NCI-H446 treated with DMSO at 0.1 percent for 48 hours (cell line): ENCODE measurements around the gene ZNF549.
"Not testable (repeated sequence)": the region's sequence is repeated elsewhere in the genome, so short reads cannot be mapped to it uniquely, and the experiment has no call there.

Source experiments
- DNase-seq: peaks from one replicate; lab custom pipeline; 2025; lab: John Stamatoyannopoulos, UW

ZNF549 gene

DNA sequence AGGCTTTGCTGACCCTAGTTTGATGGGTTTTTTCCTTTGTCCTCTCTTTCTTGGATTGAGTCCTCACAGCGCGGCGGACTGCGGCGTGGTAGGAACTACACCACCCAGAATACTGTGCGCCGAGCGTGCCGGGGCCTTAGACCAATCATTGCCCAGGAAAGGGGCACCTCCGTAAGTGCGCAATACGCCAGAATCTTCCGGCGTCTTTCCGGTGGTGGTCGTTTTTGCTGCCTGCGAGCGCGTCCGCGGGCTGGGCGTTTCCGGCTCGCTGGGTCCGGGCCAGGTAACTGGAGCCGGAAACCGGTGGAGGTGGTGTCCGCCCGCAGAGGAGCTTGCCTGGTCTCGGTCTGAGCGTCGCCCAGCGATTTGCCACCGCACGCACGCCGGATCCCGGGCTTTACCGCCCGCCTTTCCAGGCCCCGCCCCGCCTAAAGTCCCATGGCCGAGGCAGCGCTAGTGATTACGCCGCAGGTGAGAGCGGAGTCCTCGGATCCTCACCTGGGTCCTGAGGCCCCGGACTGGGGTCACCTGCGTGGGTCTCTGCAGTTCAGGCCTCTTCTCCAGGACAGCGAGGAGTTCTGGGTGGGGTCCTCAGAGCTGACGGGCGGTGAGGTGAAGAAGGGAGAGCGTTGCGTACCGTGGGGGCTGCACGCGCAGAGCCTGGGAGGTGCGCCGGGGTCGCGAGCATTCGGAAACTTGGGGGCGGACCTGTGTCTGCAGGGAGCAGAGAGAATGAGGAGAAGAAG, at the start of gene ZNF549:
Gene ZNF549 (plus strand): TSS at position 221 of the 746 bp plus-strand sequence. CDS start 218 bp downstream, at position 439.
- DNase-seq: peak; percentile 84

DNA sequence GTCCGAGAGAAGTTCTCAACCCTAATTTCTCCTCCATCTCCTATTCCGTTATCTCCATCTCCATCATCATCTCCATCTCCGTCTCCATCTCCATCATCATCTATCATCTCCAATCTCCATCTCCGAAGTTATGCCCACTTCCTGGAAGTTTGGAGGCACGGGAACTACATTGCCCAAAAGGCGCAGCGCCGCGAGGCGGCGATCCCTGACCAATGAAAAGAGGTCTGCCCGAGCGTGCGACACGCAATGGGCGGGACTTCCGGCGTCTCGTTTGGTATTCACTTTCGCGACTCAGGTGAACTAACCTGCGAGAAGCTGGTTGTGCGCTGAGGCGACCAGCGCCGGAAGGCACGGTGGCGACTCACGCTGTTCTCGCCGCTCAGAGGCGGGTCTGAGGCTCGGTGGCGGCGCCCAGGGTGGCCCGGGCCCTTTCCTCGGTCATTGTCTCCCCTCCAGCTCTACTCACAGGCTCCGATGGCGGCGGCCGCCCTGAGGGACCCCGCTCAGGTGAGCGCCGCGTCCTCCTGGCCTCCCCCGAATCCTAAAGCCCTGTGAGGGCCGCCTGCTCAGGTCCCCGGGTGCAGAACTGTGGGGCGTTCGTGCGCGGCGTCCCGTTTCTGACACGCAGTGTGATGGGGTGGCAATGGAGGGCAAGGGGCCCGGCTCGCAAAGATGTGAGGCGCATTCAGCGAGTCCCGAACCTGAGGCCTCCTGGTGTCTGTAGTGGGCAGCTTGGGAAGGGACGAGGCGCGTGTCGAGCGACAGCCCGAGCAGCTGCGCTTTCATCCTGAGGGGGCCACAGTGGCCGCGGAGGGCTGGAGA, 39.5 kb upstream of the ZNF549 start, which contains the start of gene ZNF419:
Gene ZNF419 (plus strand): TSS at position 274 of the 822 bp plus-strand sequence. CDS start 201 bp downstream, at position 475.
- DNase-seq: peak; percentile 68

- DNase-seq: not testable (repeated sequence)
Observed at GRCh38 chr19:57488299-57488644, 38.9 kb upstream of the ZNF549 start.

DNA sequence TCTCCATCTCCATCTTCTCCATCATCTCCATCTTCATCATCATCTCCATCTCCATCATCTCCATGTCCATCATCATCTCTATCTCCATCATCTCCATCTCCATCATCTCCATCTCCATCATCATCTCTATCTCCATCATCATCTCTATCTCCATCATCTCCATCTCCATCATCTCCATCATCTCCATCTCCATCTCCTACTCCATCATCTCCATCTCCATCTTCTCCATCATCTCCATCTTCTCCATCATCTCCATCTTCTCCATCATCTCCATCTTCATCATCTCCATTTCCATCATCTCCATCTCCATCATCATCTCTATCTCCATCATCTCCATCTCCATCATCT, 27.9 kb upstream of the ZNF549 start:
- DNase-seq: not testable (repeated sequence)

DNA sequence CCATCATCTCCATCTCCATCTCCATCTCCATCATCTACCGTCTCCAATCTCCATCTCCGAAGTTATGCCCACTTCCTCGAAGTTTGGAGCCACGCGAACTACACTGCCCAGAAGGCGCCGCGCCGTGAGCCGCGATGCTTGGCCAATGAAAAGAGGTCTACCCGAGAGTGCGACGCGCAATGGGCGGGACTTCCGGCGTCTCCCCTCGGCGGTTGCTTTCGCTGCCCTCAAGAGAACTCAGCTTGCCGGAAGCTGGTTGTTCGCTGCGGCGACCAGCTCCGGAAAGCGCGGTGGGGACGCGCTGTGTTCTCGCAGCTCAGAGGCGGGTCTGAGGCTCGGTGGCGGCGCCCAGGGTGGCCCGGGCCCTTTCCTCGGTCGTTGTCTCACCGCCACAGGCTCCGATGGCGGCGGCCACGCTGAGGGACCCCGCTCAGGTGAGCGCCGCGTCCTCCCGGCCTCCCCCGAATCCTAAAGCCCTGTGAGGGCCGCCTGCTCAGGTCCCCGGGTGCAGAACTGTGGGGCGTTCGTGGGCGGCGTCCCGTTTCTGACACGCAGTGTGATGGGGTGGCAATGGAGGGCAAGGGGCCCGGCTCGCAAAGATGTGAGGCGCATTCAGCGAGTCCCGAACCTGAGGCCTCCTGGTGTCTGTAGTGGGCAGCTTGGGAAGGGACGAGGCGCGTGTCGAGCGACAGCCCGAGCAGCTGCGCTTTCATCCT, 27.3 kb upstream of the ZNF549 start, which contains the start of gene ZNF773:
Gene ZNF773 (plus strand): TSS at position 259 of the 716 bp plus-strand sequence. CDS start 143 bp downstream, at position 402.
- DNase-seq: peak; percentile 79

GRCh38 chr19:57500400-57500799, 26.8 kb upstream of the ZNF549 start:
- not testable (repeated sequence) for DNase-seq

- no peak for DNase-seq
Observed at GRCh38 chr19:57506163-57506562, 21.0 kb upstream of the ZNF549 start.

DNA sequence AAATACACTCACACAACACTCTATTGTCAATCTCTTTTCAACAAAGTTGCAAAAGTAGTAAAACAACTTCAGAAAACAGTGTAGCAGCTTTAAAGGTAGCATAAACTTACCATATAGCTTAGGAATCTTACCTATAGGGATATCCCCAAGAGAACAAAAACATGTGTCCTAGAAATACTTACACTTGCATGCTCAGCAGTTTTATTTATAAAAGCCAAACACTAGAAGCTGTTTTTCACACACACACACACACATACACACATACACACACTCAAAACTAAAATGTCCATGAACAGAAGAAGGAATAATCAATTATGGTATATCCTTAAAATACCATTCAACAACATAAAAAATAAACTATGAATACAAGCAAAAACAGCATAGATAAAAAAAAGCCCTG, 15.7 kb upstream of the ZNF549 start:
- no peak for DNase-seq

GRCh38 chr19:57512845-57513244, 14.3 kb upstream of the ZNF549 start:
- DNase-seq: no peak

DNA sequence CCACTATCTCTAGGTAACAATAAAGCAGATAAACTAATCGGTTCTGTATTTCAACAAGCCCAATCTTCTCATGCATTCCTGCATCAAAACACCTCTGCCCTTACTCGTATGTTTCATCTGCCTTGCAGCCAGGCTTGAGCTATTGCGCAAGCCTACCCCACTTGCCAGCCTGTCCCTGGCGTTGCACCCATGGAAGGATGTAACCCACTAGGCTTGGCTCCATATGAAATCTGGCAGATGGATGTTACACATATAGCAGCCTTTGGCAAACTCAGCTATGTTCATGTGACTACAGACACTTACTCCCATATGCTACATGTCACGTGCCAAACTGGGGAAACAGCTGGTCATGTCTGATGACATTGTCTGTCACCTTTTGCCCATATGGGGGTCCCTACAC, 11.9 kb upstream of the ZNF549 start:
- DNase-seq: no peak

DNA sequence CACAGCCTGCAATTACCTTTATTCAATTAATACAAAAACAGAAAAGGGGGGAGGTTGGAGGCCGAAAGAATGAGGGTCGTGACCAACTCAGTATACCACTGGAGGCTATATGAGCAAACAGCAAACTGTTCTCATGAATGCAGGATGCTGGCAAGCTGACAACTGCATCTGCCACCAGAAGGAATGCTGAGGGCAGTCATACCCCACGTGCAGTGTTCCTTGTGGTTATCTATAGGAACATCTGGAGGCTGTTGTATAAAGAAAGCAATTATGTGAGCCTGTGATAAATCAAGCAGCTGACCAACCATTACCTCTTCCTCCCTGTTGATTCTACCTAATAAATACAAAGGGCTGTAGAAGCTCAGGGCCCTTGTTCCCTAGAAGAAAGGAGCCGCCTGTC, 9.1 kb upstream of the ZNF549 start:
- DNase-seq: not testable (repeated sequence)

DNA sequence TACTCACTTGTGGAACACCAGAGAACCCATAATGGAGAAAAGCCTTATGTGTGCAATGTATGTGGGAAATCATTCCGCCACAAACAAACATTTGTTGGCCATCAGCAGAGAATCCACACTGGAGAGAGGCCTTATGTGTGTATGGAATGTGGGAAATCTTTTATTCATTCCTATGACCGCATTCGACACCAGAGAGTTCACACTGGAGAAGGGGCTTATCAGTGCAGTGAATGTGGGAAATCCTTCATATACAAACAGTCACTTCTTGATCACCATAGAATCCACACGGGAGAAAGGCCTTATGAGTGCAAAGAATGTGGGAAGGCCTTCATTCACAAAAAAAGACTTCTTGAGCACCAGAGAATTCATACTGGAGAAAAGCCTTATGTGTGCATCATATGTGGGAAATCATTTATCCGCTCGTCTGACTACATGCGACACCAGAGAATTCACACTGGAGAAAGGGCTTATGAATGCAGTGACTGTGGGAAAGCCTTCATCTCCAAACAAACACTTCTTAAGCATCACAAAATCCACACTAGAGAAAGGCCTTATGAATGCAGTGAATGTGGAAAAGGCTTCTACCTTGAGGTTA, 10.9 kb downstream of the ZNF549 start:
- DNase-seq: no peak

DNA sequence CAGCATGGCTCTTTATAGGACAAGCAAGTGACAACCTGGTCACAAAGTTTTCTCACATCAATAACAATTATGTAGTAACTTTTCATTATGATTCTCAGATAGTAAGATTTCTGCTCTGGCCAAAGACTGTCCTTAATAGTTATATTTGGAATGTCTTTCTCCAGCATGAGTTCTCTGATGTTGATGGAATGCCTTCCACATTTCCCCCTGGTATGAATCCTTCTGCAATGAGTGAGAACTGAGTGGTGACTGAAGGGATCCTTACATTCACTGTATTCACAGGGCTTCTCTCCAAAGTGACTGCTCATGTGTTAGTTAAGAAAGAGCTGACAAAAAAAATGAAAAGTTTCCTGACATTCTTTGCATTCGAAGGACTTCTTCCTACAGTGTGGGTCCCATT, 19.4 kb downstream of the ZNF549 start:
- DNase-seq: no peak

DNA sequence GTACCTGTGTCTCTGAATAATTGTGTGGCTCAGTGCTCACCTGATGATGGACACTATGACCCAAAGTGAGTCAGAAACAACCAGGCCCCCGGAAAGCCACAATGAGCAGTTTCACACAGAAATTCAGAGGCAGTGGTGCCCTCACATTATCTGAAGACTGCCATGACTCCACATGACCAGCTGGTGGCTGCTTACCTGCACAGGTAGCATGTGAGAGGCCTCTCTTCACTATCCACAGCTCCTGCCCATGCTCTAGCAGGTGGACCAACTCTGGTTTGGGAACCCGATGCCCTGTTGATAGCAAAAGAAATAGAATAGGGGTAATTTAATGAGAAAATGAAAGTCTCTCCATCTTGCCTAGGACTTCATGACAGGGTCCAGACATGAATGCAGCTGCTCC, 25.3 kb downstream of the ZNF549 start:
- no peak for DNase-seq

DNA sequence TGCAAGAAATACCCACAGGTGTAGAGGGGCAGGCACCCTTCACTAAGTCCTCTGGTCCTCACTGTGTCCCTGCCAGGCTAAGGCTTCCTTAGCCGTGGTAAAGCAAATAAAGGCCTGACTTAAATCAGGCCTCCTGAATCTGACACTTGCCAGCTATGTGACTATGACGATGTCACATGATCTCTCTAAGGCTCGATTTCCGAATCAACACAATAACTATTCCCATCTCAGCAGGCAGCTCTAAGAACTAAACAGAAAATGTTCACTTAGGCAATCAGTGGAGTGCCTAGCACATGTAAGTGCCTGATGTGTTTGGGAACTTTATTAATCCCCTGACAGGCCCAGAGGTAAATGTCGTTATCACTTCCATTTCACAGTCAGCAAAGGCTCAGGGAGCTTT, 30.5 kb downstream of the ZNF549 start:
- no peak for DNase-seq

DNA sequence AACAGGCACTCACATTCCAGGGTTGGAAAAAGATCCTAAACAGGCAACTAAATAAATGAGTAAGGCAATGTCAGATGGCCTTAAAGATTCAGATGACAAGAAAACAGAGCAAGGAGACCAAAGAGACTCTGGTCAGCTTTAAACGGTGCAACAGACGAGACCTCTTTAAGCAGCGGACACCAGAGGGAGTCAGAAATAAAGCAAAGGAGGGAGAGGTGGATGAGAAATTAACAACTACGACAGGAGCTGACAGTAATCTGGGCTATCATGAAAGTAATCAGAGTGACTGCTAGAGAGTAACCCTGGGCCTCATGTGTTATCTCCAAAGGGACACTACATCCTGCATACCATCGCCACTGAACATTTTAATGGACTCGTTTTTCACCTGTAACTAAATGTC, 31.4 kb downstream of the ZNF549 start:
- DNase-seq: no peak

- no peak for DNase-seq
Observed at GRCh38 chr19:57559008-57559403, 31.9 kb downstream of the ZNF549 start.

GRCh38 chr19:57559404-57560025, 32.4 kb downstream of the ZNF549 start, which contains the start of gene ZNF550:
Gene ZNF550 (minus strand): TSS chr19:57559863. CDS start chr19:57559682, 181 bp downstream.
- peak; percentile 63 for DNase-seq

GRCh38 chr19:57560049-57560491, 32.9 kb downstream of the ZNF549 start:
- DNase-seq: no peak

DNA sequence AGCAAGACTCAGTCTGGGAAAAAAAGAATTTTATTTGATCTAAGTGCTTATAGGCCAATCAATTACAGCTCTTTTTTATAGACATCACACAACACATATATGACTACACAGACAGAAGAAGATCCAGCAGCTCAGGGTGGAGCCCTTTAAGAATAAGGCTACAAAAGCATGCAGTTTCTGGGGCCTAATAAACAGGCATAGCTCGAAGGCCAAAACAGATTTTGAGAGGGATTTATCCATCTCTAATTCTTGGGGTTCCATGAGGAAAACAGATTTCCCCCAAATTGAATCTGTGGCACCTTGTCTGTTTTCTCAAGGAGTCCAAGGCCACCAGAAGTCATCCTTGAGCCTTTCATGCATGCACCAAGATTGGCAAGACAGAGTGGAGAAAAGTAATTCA, 36.4 kb downstream of the ZNF549 start:
- DNase-seq: no peak
